Measurements from ENCODE around the gene KRT81.
"Not testable (repeated sequence)": the region's sequence is repeated elsewhere in the genome, so short reads cannot be mapped to it uniquely, and the experiment has no call there.

KRT81 gene

GRCh38 chr12:52296572-52297215 is 5.4 kb upstream of the KRT81 start:
- no peak for DNase-seq (ENCODE audit: low read depth in 2 of 2)

DNA sequence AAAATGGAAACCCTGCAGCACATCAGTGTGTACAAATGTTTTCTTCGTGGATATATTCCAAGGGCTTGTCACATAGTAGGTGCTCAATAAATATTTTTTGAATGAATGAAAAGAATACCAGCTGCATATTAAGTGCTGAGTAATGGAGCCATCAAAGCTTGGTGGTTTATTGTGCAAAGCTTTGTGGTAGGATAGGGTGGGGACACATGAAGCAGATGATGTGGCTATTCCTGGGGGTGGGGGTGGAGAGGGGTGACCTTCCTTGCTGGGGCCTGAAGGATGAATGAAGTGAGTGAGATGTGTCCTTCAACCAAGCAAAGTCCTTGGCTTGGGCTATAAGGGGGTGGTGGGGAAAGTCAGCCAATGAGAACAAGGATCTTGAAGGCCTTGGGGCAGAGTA is 4.3 kb upstream of the KRT81 start:
- no peak for DNase-seq (ENCODE audit: low read depth in 2 of 2)

- no peak for DNase-seq (ENCODE audit: low read depth in 2 of 2)
Measured at GRCh38 chr12:52294803-52295202, 3.5 kb upstream of the KRT81 start.

DNA sequence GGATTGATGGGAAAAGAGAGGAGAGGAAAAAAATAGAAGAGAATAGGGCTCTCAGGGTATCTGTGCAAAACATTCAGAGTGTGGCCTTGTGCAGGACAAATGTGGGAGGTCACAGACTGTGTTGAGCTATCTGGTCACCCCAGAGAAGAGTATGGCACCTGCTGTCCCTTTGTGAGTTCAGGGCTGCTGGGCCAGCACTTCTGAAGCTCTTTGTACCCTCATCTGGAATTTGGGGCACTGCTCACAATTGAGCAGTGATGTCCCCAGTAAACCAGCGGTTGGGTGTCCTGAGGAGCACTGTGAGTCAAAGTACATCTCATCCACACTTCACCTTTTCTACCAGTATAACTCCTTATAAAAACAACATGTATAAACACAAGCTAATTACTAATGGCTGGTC is 2.6 kb upstream of the KRT81 start:
- DNase-seq (ENCODE audit: low read depth in 2 of 2): no peak

DNA sequence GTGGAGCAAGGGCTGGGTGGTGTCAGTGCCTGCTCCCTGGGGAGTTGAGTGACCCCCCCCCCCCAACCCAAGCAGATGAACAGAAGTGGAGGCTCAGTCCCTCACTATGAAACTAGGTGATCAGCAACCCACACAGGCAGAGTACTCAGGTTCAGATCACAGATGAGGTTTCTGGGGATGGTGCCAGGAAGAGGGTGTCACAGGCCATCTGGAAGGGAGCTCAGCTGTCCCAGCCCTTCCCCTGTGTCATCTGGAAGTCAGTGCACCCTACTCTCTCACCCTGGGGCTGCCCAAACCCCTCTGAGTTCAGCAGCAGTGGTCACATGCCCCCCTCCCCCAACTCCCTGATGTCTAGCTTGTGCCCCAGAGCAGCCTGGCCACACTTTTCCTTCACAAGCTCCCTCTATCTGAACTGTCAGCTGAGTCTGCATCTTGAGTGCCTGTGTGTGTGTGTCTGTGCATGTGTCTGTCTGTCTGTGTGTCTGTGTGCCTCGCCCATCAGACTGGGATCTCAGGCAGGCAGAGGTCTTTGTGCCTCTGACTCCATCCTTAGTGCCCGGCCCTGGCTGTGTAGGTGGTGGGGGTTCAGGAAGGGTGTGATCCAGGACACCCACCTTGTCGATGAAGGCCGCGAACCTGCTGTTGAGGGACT is 725 bp downstream of the KRT81 start:
- DNase-seq (ENCODE audit: low read depth in 2 of 2): not testable (repeated sequence)

- DNase-seq (ENCODE audit: low read depth in 2 of 2): not testable (repeated sequence)
Measured at GRCh38 chr12:52287816-52288805, 3.2 kb downstream of the KRT81 start.

DNA sequence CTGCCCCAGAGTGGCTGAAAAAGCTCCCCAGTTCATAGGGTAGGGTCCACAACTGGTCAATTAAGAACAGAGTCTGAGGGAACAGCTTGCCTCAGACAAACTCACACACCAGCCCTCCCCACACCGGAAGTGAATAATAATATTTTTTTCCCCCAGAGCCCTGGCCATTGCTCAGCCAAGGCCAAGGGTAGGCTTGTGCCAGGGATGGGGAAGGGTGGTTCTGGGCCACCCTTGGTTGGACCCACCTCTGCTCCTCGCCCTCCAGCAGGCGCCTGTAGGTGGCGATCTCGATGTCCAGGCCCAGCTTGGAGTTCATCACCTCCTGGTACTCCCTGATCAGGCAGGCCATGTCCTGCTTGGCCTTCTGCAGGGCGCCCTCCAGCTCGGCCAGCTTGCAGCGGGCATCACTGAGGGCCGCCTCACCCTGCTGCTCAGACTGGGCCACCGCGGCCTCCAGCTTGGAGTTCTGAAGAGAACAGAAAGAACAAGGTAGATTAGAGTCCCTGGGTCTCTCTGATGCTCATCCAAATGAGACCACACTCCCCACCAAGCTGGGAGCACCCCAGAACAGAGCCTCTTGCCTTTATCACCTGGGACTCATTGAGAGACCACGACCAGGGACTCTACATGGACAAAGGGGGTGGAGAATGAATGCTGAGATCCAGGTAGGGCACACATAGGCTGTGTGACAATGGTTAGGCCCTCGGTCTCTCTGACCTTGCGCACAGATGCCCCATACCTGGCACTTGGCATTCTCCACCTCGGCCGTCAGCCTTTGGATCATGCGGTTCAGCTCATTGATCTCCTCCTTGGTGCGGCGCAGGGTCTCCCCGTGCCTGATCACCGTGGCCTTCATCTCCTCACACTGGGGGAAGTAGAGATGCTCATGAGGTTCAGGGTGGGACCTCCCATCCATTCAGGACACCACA is 4.2 kb downstream of the KRT81 start:
- DNase-seq (ENCODE audit: low read depth in 2 of 2): not testable (repeated sequence)

DNA sequence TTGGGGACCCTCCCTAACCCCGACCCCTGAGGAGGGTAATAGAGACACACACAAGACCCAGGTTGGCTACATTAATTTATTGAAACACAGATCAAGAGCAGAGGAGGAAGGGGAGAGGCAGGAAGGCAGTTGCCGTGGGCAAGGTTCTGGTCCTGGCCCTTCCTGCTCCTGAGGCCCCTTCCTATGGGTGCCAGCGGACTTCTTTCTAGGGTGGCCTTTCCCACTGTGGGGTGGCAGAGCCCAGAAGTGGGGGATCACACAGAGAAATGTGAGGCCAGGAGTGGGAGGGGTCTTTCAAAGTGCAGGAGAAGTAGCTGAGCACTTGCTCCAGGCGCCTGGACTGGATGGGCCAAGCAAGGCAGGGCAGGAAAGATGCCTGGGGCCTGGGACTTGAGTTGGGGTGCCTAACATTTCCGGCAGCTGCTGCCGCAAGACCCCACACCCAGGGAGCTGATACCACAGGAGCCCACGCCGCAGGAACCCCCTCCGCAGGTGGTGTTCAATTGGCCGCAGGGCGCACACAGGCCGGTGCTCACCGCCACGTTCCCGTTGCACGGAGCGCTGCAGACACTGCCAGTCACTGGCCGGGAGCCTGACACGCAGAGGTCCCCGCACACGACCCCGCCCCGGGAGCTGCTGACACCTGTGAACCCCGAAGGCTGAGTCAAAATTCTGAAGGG is 5.3 kb downstream of the KRT81 start:
- DNase-seq (ENCODE audit: low read depth in 2 of 2): no peak

DNA sequence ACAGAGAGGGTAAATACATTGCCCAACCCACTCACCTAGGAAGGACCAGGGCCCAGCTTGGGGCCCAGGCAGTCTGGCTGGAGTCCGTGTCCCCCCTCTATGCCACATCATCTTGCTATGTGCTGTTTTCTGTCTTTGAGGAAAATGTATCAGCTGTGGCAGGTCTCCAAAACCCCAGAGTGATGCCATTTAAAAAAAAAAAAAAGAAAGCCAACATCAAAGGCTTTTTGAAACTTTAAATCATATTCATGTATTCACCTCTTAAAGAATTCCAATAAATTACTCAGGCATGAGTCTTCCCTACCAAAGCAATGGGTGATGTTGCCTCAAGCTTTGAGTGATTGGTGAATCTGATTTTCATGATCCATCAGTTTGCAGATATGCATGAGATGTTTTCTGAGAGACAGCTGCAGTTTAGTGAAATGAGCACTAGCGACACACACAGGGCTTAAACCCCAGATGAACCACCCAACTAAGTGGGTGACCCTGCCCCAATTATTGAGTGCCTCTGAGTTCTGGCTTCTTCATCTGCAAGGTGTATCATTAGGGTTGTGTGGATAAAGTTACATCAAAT is 6.1 kb downstream of the KRT81 start:
- no peak for DNase-seq (ENCODE audit: low read depth in 2 of 2)

DNA sequence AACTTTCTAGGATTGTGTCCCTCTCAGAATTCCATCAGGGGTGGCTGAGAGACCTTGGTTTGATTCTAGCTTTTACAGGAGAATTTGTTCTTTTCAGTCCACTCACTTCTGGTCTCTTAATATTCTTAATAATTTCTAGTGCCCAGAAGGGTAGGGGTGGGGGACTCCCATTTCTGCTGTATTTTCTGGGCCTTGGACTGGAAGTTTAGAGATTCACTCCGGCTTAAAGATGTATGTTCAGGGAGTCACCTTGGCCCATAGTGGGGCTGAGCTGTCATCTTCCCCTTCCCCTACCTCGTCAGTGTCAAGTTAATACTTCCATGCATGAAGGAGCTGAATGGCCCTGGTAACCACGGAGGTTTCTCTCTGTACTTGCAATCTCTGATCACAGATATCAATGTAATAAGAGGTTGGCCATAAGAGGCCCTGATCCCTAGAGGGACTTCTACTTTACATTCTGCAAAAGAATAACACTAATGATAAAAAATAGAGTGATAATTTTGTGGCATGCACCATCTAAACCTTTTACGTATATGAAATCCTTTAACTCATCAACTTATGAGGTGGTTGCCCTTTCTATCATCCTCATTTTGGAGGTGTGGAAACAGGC is 6.7 kb downstream of the KRT81 start:
- no peak for DNase-seq (ENCODE audit: low read depth in 2 of 2)

GRCh38 chr12:52280796-52281560 is 10.4 kb downstream of the KRT81 start:
- DNase-seq (ENCODE audit: low read depth in 2 of 2): no peak

DNA sequence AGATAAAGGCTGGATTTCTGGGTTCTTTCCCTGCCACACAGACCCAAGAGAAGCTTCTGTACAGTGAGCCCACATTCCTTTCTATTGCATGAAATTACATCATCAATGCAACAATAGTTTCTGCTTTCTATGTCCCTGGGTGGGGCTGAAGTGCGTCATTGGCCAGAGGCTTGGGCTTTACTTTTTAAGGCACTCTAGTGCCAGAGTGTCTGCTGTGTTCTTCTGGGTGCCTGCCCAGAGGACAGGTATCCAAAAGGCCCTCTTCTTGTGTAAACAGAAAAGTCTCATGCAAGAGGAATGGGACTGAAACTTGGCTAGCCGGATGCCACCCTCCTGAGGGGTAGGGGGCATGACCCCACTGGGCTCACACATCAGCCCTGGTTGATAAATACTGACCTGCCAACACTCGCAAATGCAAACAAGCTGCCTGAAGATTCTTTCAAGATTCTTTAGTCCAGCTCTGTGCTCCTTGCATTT is 11.0 kb downstream of the KRT81 start:
- DNase-seq (ENCODE audit: low read depth in 2 of 2): no peak

DNA sequence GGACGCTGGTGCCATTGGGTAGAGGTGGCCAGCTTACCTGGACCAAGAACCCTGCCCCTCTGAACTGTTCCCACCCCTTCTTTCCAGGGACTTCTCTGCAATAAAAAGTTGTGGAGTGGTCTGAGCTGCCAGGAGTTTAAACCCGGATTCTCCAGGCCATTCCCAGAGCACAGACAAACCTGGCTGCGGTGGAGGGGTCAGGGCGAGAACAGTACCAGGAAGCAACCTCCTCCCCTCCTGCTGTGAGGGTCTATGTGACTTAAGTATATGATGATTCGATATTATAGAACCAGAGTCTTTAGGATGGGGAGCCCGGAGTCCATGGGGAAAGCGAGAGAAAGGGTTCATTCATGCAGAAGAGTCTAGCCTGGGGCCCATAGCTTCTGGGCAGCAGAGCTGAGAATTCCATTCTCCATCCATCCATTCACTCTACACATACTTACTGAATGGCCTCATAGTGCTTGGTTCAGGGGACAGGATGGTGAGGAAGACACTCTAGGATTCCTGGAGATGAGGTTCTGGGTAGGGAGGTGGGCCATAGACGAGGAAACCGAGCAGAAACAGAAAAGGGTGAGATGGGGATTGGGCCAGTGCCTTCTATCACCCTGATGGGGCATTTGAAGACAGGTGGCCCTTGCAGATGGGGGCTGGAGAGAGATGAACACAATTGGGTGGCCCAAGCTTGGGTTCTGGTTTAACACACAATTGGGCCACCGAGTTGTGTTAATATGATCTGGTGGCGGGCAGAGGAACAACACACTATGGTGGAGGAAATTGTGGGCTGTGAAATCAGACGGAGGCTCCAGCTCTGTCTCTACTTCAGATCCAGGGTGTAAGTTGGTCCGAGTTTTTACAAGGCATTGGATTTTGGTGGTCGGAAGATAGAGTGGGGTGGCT is 11.7 kb downstream of the KRT81 start:
- DNase-seq (ENCODE audit: low read depth in 2 of 2): no peak

DNA sequence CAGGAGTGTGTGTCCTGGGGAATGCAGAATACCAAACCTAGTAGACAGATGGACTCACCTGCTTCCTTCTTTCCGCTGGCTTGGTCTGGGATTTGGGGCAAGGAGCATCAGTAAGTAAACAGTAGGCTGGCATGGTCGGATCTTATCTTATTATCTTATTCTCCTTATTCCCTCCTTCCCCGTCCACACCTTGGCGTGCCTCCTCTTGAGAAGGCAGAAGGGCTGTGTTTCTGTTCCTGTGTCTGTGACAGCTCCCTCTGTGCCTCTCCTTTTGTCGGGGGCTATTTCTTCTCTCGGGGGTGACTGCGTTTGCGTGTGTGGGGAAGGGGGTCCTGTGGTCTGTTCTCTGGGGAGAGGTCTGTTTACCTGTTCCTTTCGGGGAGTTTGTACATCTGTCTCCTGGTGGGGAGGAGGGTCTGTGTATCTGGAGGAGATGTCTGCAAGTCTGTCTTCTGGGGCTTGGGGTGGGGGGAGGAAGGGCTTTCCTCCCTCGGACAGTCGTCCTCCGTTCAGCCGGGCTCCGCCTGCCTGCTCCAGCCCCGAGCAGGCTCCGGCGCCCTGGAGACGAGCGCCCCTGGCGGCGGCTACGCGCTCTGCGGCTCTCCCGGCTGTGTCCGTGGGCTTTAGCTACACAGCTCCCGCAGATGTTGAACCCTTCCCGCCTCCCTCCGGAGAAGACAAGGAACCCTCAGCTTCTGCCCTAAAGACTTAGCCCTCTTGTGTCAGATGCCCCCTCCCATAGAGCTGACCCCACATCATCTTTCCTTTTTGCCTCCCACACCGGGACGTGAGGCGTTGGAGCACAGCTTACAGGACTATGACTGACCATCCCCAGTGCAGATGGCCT is 12.5 kb downstream of the KRT81 start:
- DNase-seq (ENCODE audit: low read depth in 2 of 2): peak; percentile 34 to 55

GRCh38 chr12:52277486-52278245 is 13.7 kb downstream of the KRT81 start:
- no peak for DNase-seq (ENCODE audit: low read depth in 2 of 2)

- no peak for DNase-seq (ENCODE audit: low read depth in 2 of 2)
Measured at GRCh38 chr12:52275686-52276085, 15.6 kb downstream of the KRT81 start.
